ENCODE measurements around the gene LCE4A. TPM values are rescaled to one million over a fixed set of nuclear protein-coding genes. Genes with fewer than 3 reads are reported as not detected.

Gene LCE4A
- total RNA-seq, 1 donor from 2014 or later = not detected

DNA sequence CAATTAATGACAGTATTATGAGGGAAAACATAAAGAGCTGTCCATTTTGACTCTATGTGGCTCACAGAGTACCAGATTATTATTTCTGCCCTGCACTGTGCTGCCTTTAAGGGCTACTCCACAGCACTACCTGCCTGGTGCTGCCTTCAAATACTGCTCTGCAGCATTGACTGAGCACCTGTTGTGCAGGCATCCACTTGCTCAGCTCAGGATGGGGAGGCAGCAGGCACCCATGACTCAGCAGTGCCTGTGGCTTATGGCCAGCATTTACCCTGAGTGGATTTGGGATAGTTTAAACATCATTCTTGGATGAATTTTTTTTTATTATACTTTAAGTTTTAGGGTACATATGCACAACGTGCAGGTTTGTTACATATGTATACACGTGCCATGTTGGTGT lies 48.9 kb downstream of the LCE4A start:
- no peaks in the 10 kb centered on the region for H3K9me3 Mint-ChIP-seq

DNA sequence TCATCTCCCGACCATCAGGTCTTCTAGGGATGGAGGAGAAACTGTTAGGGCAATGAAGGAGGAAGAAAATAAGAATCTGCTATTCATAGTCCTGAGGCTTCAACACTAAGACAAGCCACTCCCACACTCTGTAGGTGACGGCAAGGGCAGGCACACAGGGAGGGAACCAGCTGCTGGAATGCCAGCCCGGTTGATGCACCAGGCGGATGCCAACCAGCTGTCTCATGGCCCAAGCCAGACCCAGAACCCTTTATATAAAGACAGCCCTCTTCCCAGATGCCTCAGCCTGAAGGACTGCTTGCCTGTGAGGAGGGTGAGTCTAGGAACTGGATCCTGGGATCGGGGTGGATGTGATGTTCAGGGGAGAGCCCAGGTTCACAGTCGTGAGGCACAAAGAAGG lies 49.8 kb downstream of the LCE4A start, which contains the start of gene KPRP:
KPRP (plus strand) TSS at position 279 of the 400 bp plus-strand sequence. CDS start 1,564 bp downstream, outside the sequence.
- no peak for DNase-seq (ENCODE audit: low spot score)
- H3K36me3 Mint-ChIP-seq (ENCODE audit: low read depth) = no peaks in the 10 kb centered on the region
- no peaks in the 10 kb centered on the region for H3K4me1 Mint-ChIP-seq (ENCODE audit: low read depth)
- H3K27me3 Mint-ChIP-seq (ENCODE audit: low read depth) = peaks cover 4% of the 10 kb centered on the region
- no peak within 1 kb of the TSS for H3K27ac Mint-ChIP-seq
- no peak within 1 kb of the TSS for H3K4me3 Mint-ChIP-seq (ENCODE audit: low read depth)
- intact Hi-C loops (cut with micrococcal nuclease) = no loop called here
- no peaks in the 10 kb centered on the region for H3K9me3 Mint-ChIP-seq

More for the DNA sequence above, 48.9 kb downstream of the LCE4A start:
- peaks cover 9% of the 10 kb centered on the region for H3K27me3 Mint-ChIP-seq (ENCODE audit: low read depth)
- H3K36me3 Mint-ChIP-seq (ENCODE audit: low read depth) = no peaks in the 10 kb centered on the region
- no peak overlapping the region for H3K27ac Mint-ChIP-seq
- no peak for DNase-seq (ENCODE audit: low spot score)
- no peak overlapping the region for H3K4me3 Mint-ChIP-seq (ENCODE audit: low read depth)
- intact Hi-C loops (cut with micrococcal nuclease) = no loop called here
- H3K4me1 Mint-ChIP-seq (ENCODE audit: low read depth) = peaks cover 3% of the 10 kb centered on the region

DNA sequence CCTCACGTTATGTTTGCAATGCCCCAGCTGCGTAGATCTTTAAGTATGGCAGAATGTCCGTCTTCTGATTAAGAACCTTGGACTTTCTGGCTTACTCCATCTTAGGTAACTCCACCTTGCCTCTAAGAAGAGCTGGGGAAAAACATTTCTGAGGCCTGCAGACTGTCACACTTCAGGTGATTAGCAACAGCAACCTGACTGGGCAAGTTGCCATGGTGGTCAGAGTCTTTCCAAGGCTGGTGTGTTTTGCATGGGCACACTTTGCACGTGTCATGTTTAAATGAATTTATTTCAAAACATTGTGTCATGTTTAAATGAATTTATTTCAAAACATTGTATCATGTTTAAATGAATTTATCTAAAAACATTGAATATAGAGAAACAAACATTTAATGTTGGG lies 50.7 kb downstream of the LCE4A start:
- Mint-ChIP-seq H3K9me3 (no peaks in the 10 kb centered on the region), H3K27me3 (ENCODE audit: low read depth) (no peaks in the 10 kb centered on the region), H3K27ac (no peak overlapping the region), H3K4me1 (ENCODE audit: low read depth) (no peaks in the 10 kb centered on the region), H3K36me3 (ENCODE audit: low read depth) (no peaks in the 10 kb centered on the region), H3K4me3 (ENCODE audit: low read depth) (no peak overlapping the region)
- DNase-seq (ENCODE audit: low spot score) = no peak
- intact Hi-C loops (cut with micrococcal nuclease) = no loop called here

Other genes with a start within 250 kb of the LCE4A start
- not detected in 2 replicates for gene LCE5A, start 197.4 kb upstream of the LCE4A start, total RNA-seq
- not detected in 2 replicates for gene CRCT1, start 193.7 kb upstream of the LCE4A start, total RNA-seq
- gene LCE3E, start 141.4 kb upstream of the LCE4A start, total RNA-seq = not detected in 2 replicates
- gene LCE3D, start 127.6 kb upstream of the LCE4A start, total RNA-seq = not detected in 2 replicates
- not detected in 2 replicates for gene LCE3C, start 107.9 kb upstream of the LCE4A start, total RNA-seq
- gene LCE3B, start 94.3 kb upstream of the LCE4A start, total RNA-seq = not detected in 2 replicates
- not detected in 2 replicates for gene LCE3A, start 85.1 kb upstream of the LCE4A start, total RNA-seq
- not detected in 2 replicates for gene LCE2D, start 44.8 kb upstream of the LCE4A start, total RNA-seq
- not detected in 2 replicates for gene LCE2C, start 32.9 kb upstream of the LCE4A start, total RNA-seq
- not detected in 2 replicates for gene LCE2B, start 22.0 kb upstream of the LCE4A start, total RNA-seq
- not detected in 2 replicates for gene LCE2A, start 9.8 kb upstream of the LCE4A start, total RNA-seq
- gene KPRP, start 49.9 kb downstream of the LCE4A start, total RNA-seq = not detected in 2 replicates
- gene LCE1F, start 67.0 kb downstream of the LCE4A start, total RNA-seq = not detected in 2 replicates
- not detected in 2 replicates for gene LCE1E, start 78.1 kb downstream of the LCE4A start, total RNA-seq
- gene LCE1D, start 88.6 kb downstream of the LCE4A start, total RNA-seq = not detected in 2 replicates
- not detected in 2 replicates for gene LCE1C, start 98.5 kb downstream of the LCE4A start, total RNA-seq
- gene LCE1B, start 103.8 kb downstream of the LCE4A start, total RNA-seq = not detected in 2 replicates
- not detected in 2 replicates for gene LCE1A, start 119.3 kb downstream of the LCE4A start, total RNA-seq
- gene LCE6A, start 134.7 kb downstream of the LCE4A start, total RNA-seq = not detected in 2 replicates
- not detected in 2 replicates for gene LCE7A, start 151.8 kb downstream of the LCE4A start, total RNA-seq
- not detected in 2 replicates for gene SMCP, start 170.2 kb downstream of the LCE4A start, total RNA-seq
- gene IVL, start 200.4 kb downstream of the LCE4A start, total RNA-seq = not detected in 2 replicates
- not detected in 2 replicates for gene SPRR5, start 239.0 kb downstream of the LCE4A start, total RNA-seq